Inflammatory macrophage treated with lipopolysaccharide for 1 hour (primary cell): Measurements from ENCODE around the gene ZNF182.
"Not testable (repeated sequence)": the region's sequence is repeated elsewhere in the genome, so short reads cannot be mapped to it uniquely, and the experiment has no call there.

Experiments used
- DNase-seq, 2 donors: peaks; one replicate each; pipeline ENCODE4 v3.0.0-alpha.2; 2020 to 2022

ZNF182 gene

GRCh38 chrX:48003758-48004457 is at the start of gene ZNF182:
Gene ZNF182 (minus strand): TSS chrX:48003989. CDS start chrX:48002609, 1,380 bp downstream.
- peak; percentile 88 to 91 for DNase-seq

- DNase-seq: no peak
These were observed 43.1 kb upstream of the ZNF182 start for GRCh38 chrX:48046846-48047245.

- peak; percentile 7 to 49 for DNase-seq
These were observed 41.9 kb upstream of the ZNF182 start for GRCh38 chrX:48045410-48046311.

GRCh38 chrX:48043056-48043455 is 39.3 kb upstream of the ZNF182 start:
- no peak for DNase-seq

- DNase-seq: no peak
These were observed 32.1 kb upstream of the ZNF182 start for GRCh38 chrX:48035891-48036290.

- DNase-seq: not testable (repeated sequence)
These were observed 26.9 kb upstream of the ZNF182 start for GRCh38 chrX:48030641-48031173.

- no peak for DNase-seq
These were observed 26.4 kb upstream of the ZNF182 start for GRCh38 chrX:48030237-48030636.

GRCh38 chrX:48028091-48028490 is 24.3 kb upstream of the ZNF182 start:
- no peak for DNase-seq

GRCh38 chrX:48027545-48027944 is 23.8 kb upstream of the ZNF182 start:
- DNase-seq: not testable (repeated sequence)

GRCh38 chrX:48025561-48025960 is 21.8 kb upstream of the ZNF182 start:
- peak; percentile 52 to 83 for DNase-seq

GRCh38 chrX:48022738-48023137 is 18.9 kb upstream of the ZNF182 start:
- no peak for DNase-seq

- no peak for DNase-seq
These were observed 18.3 kb upstream of the ZNF182 start for GRCh38 chrX:48022100-48022499.

GRCh38 chrX:48021026-48021900 is 17.5 kb upstream of the ZNF182 start:
- DNase-seq: peak; percentile 38 to 67

- not testable (repeated sequence) for DNase-seq
These were observed 16.7 kb upstream of the ZNF182 start for GRCh38 chrX:48020472-48020871.

- not testable (repeated sequence) for DNase-seq
These were observed 16.1 kb upstream of the ZNF182 start for GRCh38 chrX:48019892-48020291.

- not testable (repeated sequence) for DNase-seq
These were observed 13.0 kb upstream of the ZNF182 start for GRCh38 chrX:48016583-48017310.

GRCh38 chrX:48009445-48009960 is 5.7 kb upstream of the ZNF182 start:
- DNase-seq: not testable (repeated sequence)

- DNase-seq: not testable (repeated sequence)
These were observed 2.9 kb upstream of the ZNF182 start, which contains the start of gene SPACA5 for GRCh38 chrX:48006688-48007087. Gene SPACA5 (plus strand): TSS chrX:48006988. CDS start chrX:48007803, 815 bp downstream.

GRCh38 chrX:48003367-48003757 is 427 bp downstream of the ZNF182 start:
- DNase-seq: no peak

- DNase-seq: no peak
These were observed 860 bp downstream of the ZNF182 start for GRCh38 chrX:48002929-48003328.

GRCh38 chrX:48002319-48002718 is 1.5 kb downstream of the ZNF182 start:
- DNase-seq: no peak
